Suprapubic skin (tissue), 4 donors: ENCODE results near the gene ATG14. TPM values are rescaled to one million over a fixed set of nuclear protein-coding genes. Genes with fewer than 3 reads are reported as not detected.

Experiments
- DNase-seq, 2 donors: peaks; one replicate each; pipeline ENCODE4 v3.0.0-alpha.2; 2019; ENCODE audit warnings: low spot score in 2 of 2
- H3K27ac ChIP-seq: fragments of 200-600 bp; sonication (generic); one replicate; pipeline ENCODE4 v1.5.1; 2019
- H3K27me3 ChIP-seq: fragments of 200-600 bp; sonication (generic); one replicate; pipeline ENCODE4 v1.5.1; 2019
- H3K36me3 ChIP-seq: fragments of 200-600 bp; sonication (generic); one replicate; pipeline ENCODE4 v1.5.1; 2019
- H3K4me1 ChIP-seq: fragments of 200-600 bp; sonication (generic); one replicate; pipeline ENCODE4 v1.5.1; 2019
- H3K4me3 ChIP-seq: fragments of 200-600 bp; sonication (generic); one replicate; pipeline ENCODE4 v1.5.1; 2019; ENCODE audit warnings: mild to moderate bottlenecking
- H3K9me3 ChIP-seq: fragments of 200-600 bp; sonication (generic); one replicate; pipeline ENCODE4 v1.5.1; 2019
- CTCF ChIP-seq, 2 donors: fragments of 200-600 bp in 1 of 2; fragments of 450-650 bp in 1 of 2; sonication (generic) in 1 of 2; IDR thresholded peaks; one replicate each; pipeline ENCODE4 v1.5.1; 2016 to 2019; ENCODE audit warnings: antibody characterized with exemption in 2 of 2, mild to moderate bottlenecking in 1 of 2, moderate library complexity in 1 of 2
- EP300 ChIP-seq: sonication (generic); formaldehyde crosslinking; IDR thresholded peaks from one replicate; pipeline ENCODE4 v1.6.1; 2017; ENCODE audit warnings: antibody characterized with exemption
- POLR2A ChIP-seq, 2 donors: fragments of 450-650 bp; IDR thresholded peaks; one replicate each; pipeline ENCODE4 v1.6.1; 2017; ENCODE audit warnings: antibody characterized with exemption in 2 of 2, mild to moderate bottlenecking in 2 of 2, moderate library complexity in 2 of 2
- POLR2AphosphoS5 ChIP-seq, 3 donors: sonication (generic); formaldehyde crosslinking; IDR thresholded peaks; one replicate each; pipeline ENCODE4 v1.6.1; 2017; ENCODE audit warnings: antibody characterized with exemption in 3 of 3
- WGBS: methylation state at CpG from one replicate; pipeline ENCODE4 v1.1.5; 2018; 5-methylcytosine and 5-hydroxymethylcytosine counted together
- total RNA-seq, 4 donors: library from RNA; depleted of rRNA; stranded (reverse); fragments of >200 nt; gene quantifications; one replicate each; pipeline ENCODE4 v1.1.0, GENCODE V29; 2016

Gene ATG14
- total RNA-seq, 4 donors from 2014 or later: 8.5 to 27.6 (median 14.8) TPM

GRCh38 chr14:55324812-55325211 is 86.8 kb downstream of the ATG14 start:
- TF ChIP-seq CTCF (IDR thresholded peaks at IDR 0.05) (no peak), POLR2A (IDR thresholded peaks at IDR 0.05) (no peak), POLR2AphosphoS5 (IDR thresholded peaks at IDR 0.05) (no peak), EP300 (no peak)
- Histone ChIP-seq H3K9me3 (no peaks in the 10 kb centered on the region), H3K27me3 (no peaks in the 10 kb centered on the region), H3K27ac (no peak overlapping the region), H3K4me3 (no peak overlapping the region), H3K36me3 (peaks cover 5% of the 10 kb centered on the region), H3K4me1 (peaks cover 5% of the 10 kb centered on the region)
- WGBS: 100% methylated on average over 2 of the region's 2 CpGs
- DNase-seq: no peak

GRCh38 chr14:55323910-55324309 is 87.7 kb downstream of the ATG14 start:
- TF ChIP-seq POLR2AphosphoS5 (IDR thresholded peaks at IDR 0.05): no peak
- no peak for TF ChIP-seq POLR2A (IDR thresholded peaks at IDR 0.05)
- no peak for TF ChIP-seq CTCF (IDR thresholded peaks at IDR 0.05)
- TF ChIP-seq EP300: no peak
- Histone ChIP-seq H3K36me3 (peaks cover 5% of the 10 kb centered on the region), H3K4me1 (peaks cover 5% of the 10 kb centered on the region), H3K27ac (no peak overlapping the region), H3K4me3 (no peak overlapping the region), H3K27me3 (no peaks in the 10 kb centered on the region), H3K9me3 (no peaks in the 10 kb centered on the region)
- no peak for DNase-seq

GRCh38 chr14:55318694-55319093 is 92.9 kb downstream of the ATG14 start:
- Histone ChIP-seq H3K27ac (no peak overlapping the region), H3K4me3 (no peak overlapping the region), H3K4me1 (peaks cover 6% of the 10 kb centered on the region), H3K36me3 (peaks cover 9% of the 10 kb centered on the region), H3K9me3 (no peaks in the 10 kb centered on the region), H3K27me3 (no peaks in the 10 kb centered on the region)
- WGBS: 100% methylated on average over 1 of the region's 1 CpG
- TF ChIP-seq POLR2A (IDR thresholded peaks at IDR 0.05) (no peak), POLR2AphosphoS5 (IDR thresholded peaks at IDR 0.05) (no peak), CTCF (IDR thresholded peaks at IDR 0.05) (no peak), EP300 (no peak)
- no peak for DNase-seq

GRCh38 chr14:55317542-55318306 is 93.9 kb downstream of the ATG14 start:
- TF ChIP-seq CTCF (IDR thresholded peaks at IDR 0.05) (no peak), EP300 (no peak), POLR2AphosphoS5 (IDR thresholded peaks at IDR 0.05) (no peak), POLR2A (IDR thresholded peaks at IDR 0.05) (no peak)
- H3K4me3 ChIP-seq: no peak overlapping the region
- peaks cover 11% of the 10 kb centered on the region for H3K36me3 ChIP-seq
- 44% methylated on average over 3 of the region's 3 CpGs for WGBS
- no peak overlapping the region for H3K27ac ChIP-seq
- no peak for DNase-seq
- H3K9me3 ChIP-seq: peaks cover 6% of the 10 kb centered on the region
- H3K4me1 ChIP-seq: peaks cover 6% of the 10 kb centered on the region
- H3K27me3 ChIP-seq: no peaks in the 10 kb centered on the region

- H3K4me3 ChIP-seq: no peak overlapping the region
- H3K27me3 ChIP-seq: no peaks in the 10 kb centered on the region
- H3K9me3 ChIP-seq: peaks cover 8% of the 10 kb centered on the region
- WGBS: 76% methylated on average over 4 of the region's 4 CpGs
- H3K27ac ChIP-seq: no peak overlapping the region
- no peak for TF ChIP-seq POLR2A (IDR thresholded peaks at IDR 0.05)
- peaks cover 6% of the 10 kb centered on the region for H3K4me1 ChIP-seq
- H3K36me3 ChIP-seq: peaks cover 11% of the 10 kb centered on the region
- no peak for DNase-seq
Observed at GRCh38 chr14:55316564-55316963, 95.1 kb downstream of the ATG14 start.

Other genes with a start within 250 kb of the ATG14 start
- gene DLGAP5, start 220.2 kb downstream of the ATG14 start, total RNA-seq: 1 to 10 TPM in 3 of 4 donors, under 1 TPM in 1; 0.72 to 2.6 (median 1.9) TPM
- gene FBXO34, start 140.4 kb downstream of the ATG14 start, total RNA-seq: 10 to 100 TPM; 28.8 to 44.4 (median 33.8) TPM
- gene TBPL2, start 28.8 kb upstream of the ATG14 start, total RNA-seq: not detected
- gene KTN1, start 168.4 kb upstream of the ATG14 start, total RNA-seq: 100 to 1,000 TPM in 3 of 4 donors, 10 to 100 TPM in 1; 89.7 to 147 (median 114) TPM